ENCODE results near the gene TPRG1. TPM values are rescaled to one million over a fixed set of nuclear protein-coding genes. Genes with fewer than 3 reads are reported as not detected.

TPRG1 gene
- polyA plus RNA-seq, 1 donor (not counting 4 experiments of a cell fraction or from before 2014, with no cell fraction given), result 1.5 TPM

GRCh38 chr3:189300345-189300744, 128.6 kb downstream of the TPRG1 start:
- DNase-seq (ENCODE audit: low read depth, low spot score) (no peak), FAIRE-seq (peak; percentile 71)
- no peak overlapping the region for H3K27ac ChIP-seq (ENCODE audit: control insufficient read depth, insufficient read depth, low read length)
- H3K4me3 ChIP-seq (ENCODE audit: control insufficient read depth in 2 of 3, extremely low read depth in 1 of 3, insufficient read depth in 2 of 3, low read depth in 1 of 3, low read length in 3 of 3), result no peak overlapping the region
- H3K9me3 ChIP-seq (ENCODE audit: control insufficient read depth, low read depth, low read length), result no peaks in the 10 kb centered on the region
- peaks cover 64% of the 10 kb centered on the region for H3K4me1 ChIP-seq (ENCODE audit: control insufficient read depth, extremely low read depth, insufficient read depth, low read length)
- TF ChIP-seq, protein P1, sequence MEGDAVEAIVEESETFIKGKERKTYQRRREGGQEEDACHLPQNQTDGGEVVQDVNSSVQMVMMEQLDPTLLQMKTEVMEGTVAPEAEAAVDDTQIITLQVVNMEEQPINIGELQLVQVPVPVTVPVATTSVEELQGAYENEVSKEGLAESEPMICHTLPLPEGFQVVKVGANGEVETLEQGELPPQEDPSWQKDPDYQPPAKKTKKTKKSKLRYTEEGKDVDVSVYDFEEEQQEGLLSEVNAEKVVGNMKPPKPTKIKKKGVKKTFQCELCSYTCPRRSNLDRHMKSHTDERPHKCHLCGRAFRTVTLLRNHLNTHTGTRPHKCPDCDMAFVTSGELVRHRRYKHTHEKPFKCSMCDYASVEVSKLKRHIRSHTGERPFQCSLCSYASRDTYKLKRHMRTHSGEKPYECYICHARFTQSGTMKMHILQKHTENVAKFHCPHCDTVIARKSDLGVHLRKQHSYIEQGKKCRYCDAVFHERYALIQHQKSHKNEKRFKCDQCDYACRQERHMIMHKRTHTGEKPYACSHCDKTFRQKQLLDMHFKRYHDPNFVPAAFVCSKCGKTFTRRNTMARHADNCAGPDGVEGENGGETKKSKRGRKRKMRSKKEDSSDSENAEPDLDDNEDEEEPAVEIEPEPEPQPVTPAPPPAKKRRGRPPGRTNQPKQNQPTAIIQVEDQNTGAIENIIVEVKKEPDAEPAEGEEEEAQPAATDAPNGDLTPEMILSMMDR (optimal IDR thresholded peaks at IDR 0.05 in 1 of 3, IDR thresholded peaks at IDR 0.05 in 1 of 3, conservative IDR thresholded peaks at IDR 0.05 in 1 of 3; ENCODE audit: extremely low read depth in 1 of 3, insufficient read depth in 2 of 3, low read length in 3 of 3), result no peak
- TF ChIP-seq EZH2 (IDR thresholded peaks at IDR 0.05; ENCODE audit: low read length), result no peak
- no peaks in the 10 kb centered on the region for H3K79me2 ChIP-seq (ENCODE audit: control insufficient read depth, insufficient read depth, low read length)
- no peaks in the 10 kb centered on the region for H4K20me1 ChIP-seq (ENCODE audit: control insufficient read depth, extremely low read depth, insufficient read depth, low read length)
- dilution Hi-C loops (cut with MboI; ENCODE audit: extremely low pct_ligation_motif_present, low sequenced_read_pairs), result no loop called here
- no peak overlapping the region for H2AFZ ChIP-seq (ENCODE audit: control insufficient read depth, low read length)
- no peaks in the 10 kb centered on the region for H3K27me3 ChIP-seq (ENCODE audit: control insufficient read depth, extremely low read depth, insufficient read depth, low read length)
- no peaks in the 10 kb centered on the region for H3K9me1 ChIP-seq (ENCODE audit: control insufficient read depth, extremely low read depth, insufficient read depth, low read length)
- H3K9ac ChIP-seq (ENCODE audit: control insufficient read depth, extremely low read depth, insufficient read depth, low read length), result no peak overlapping the region
- H3K36me3 ChIP-seq (ENCODE audit: control insufficient read depth in 2 of 2, extremely low read depth in 1 of 2, insufficient read depth in 2 of 2, low read length in 2 of 2), result no peaks in the 10 kb centered on the region
- no peak overlapping the region for H3K4me2 ChIP-seq (ENCODE audit: control insufficient read depth, extremely low read depth, insufficient read depth, low read depth, low read length)

- TF ChIP-seq, protein P1 (optimal IDR thresholded peaks at IDR 0.05 in 1 of 3, IDR thresholded peaks at IDR 0.05 in 1 of 3, conservative IDR thresholded peaks at IDR 0.05 in 1 of 3; ENCODE audit: extremely low read depth in 1 of 3, insufficient read depth in 2 of 3, low read length in 3 of 3), result no peak
- TF ChIP-seq EZH2 (IDR thresholded peaks at IDR 0.05; ENCODE audit: low read length), result no peak
- Histone ChIP-seq H3K27ac (ENCODE audit: control insufficient read depth, insufficient read depth, low read length) (no peak overlapping the region), H3K9ac (ENCODE audit: control insufficient read depth, extremely low read depth, insufficient read depth, low read length) (no peak overlapping the region), H3K79me2 (ENCODE audit: control insufficient read depth, insufficient read depth, low read length) (no peaks in the 10 kb centered on the region), H3K4me3 (ENCODE audit: control insufficient read depth in 2 of 3, extremely low read depth in 1 of 3, insufficient read depth in 2 of 3, low read depth in 1 of 3, low read length in 3 of 3) (no peak overlapping the region), H4K20me1 (ENCODE audit: control insufficient read depth, extremely low read depth, insufficient read depth, low read length) (no peaks in the 10 kb centered on the region), H3K9me1 (ENCODE audit: control insufficient read depth, extremely low read depth, insufficient read depth, low read length) (no peaks in the 10 kb centered on the region), H3K9me3 (ENCODE audit: control insufficient read depth, low read depth, low read length) (no peaks in the 10 kb centered on the region), H3K36me3 (ENCODE audit: control insufficient read depth in 2 of 2, extremely low read depth in 1 of 2, insufficient read depth in 2 of 2, low read length in 2 of 2) (no peaks in the 10 kb centered on the region), H3K4me1 (ENCODE audit: control insufficient read depth, extremely low read depth, insufficient read depth, low read length) (peaks cover 66% of the 10 kb centered on the region), H3K27me3 (ENCODE audit: control insufficient read depth, extremely low read depth, insufficient read depth, low read length) (no peaks in the 10 kb centered on the region), H2AFZ (ENCODE audit: control insufficient read depth, low read length) (peak overlapping the region; percentile 38), H3K4me2 (ENCODE audit: control insufficient read depth, extremely low read depth, insufficient read depth, low read depth, low read length) (peak overlapping the region; percentile 19)
- dilution Hi-C loops (cut with MboI; ENCODE audit: extremely low pct_ligation_motif_present, low sequenced_read_pairs), result no loop called here
- FAIRE-seq, result no peak
- DNase-seq (ENCODE audit: low read depth, low spot score), result no peak
These were observed 129.7 kb downstream of the TPRG1 start for GRCh38 chr3:189301479-189301878.
